ENCODE results near the gene SEMA3C. TPM values are rescaled to one million over a fixed set of nuclear protein-coding genes. Genes with fewer than 3 reads are reported as not detected.

The SEMA3C gene
- total RNA-seq, 4 donors from 2014 or later = 2.6 to 30.9 (median 14.2) TPM

GRCh38 chr7:80940539-80941207 is 21.8 kb upstream of the SEMA3C start:
- peak overlapping the region; percentile 43 to 72 (median 55) for H3K27ac ChIP-seq
- no peaks in the 10 kb centered on the region for H3K9me3 ChIP-seq
- H3K27me3 ChIP-seq = no peaks in the 10 kb centered on the region
- TF ChIP-seq CTCF (IDR thresholded peaks at IDR 0.05) = no peak
- H3K4me3 ChIP-seq = no peak overlapping the region
- intact Hi-C loops (cut with DNase I) = no loop called here
- H3K4me1 ChIP-seq = peaks cover 14 to 27% (median 23%) of the 10 kb centered on the region in 3 donors
- 51 to 53% methylated on average over 3 of the region's 3 CpGs for WGBS, 2 donors
- no peaks in the 10 kb centered on the region for H3K36me3 ChIP-seq
- no peak for DNase-seq

GRCh38 chr7:80937336-80937735 is 18.5 kb upstream of the SEMA3C start:
- H3K36me3 ChIP-seq = no peaks in the 10 kb centered on the region
- intact Hi-C loops (cut with DNase I) = no loop called here
- DNase-seq = no peak
- no peaks in the 10 kb centered on the region for H3K9me3 ChIP-seq
- TF ChIP-seq POLR2A (IDR thresholded peaks at IDR 0.05) = no peak
- no peak for TF ChIP-seq CTCF (IDR thresholded peaks at IDR 0.05)
- H3K27ac ChIP-seq = no peak overlapping the region
- no peaks in the 10 kb centered on the region for H3K27me3 ChIP-seq
- H3K4me3 ChIP-seq = no peak overlapping the region
- WGBS, 2 donors = 77 to 78% methylated on average over 3 of the region's 3 CpGs
- H3K4me1 ChIP-seq = peaks cover 14 to 21% (median 17%) of the 10 kb centered on the region in 3 donors

GRCh38 chr7:80935991-80936780 is 17.3 kb upstream of the SEMA3C start:
- WGBS, 2 donors = 85 to 93% methylated on average over 5 of the region's 5 CpGs

GRCh38 chr7:80934321-80934720 is 15.5 kb upstream of the SEMA3C start:
- H3K4me1 ChIP-seq = no peaks in the 10 kb centered on the region
- 74 to 86% methylated on average over 1 of the region's 1 CpG for WGBS, 2 donors
- H3K4me3 ChIP-seq = no peak overlapping the region

More at GRCh38 chr7:80935991-80936780, 17.3 kb upstream of the SEMA3C start:
- Histone ChIP-seq H3K4me3 (no peak overlapping the region), H3K27me3 (no peaks in the 10 kb centered on the region), H3K4me1 (peaks cover 6 to 9% (median 9%) of the 10 kb centered on the region in 3 donors), H3K36me3 (no peaks in the 10 kb centered on the region), H3K27ac (no peak overlapping the region), H3K9me3 (no peaks in the 10 kb centered on the region)
- TF ChIP-seq POLR2A (IDR thresholded peaks at IDR 0.05) (no peak), CTCF (IDR thresholded peaks at IDR 0.05) (no peak)
- intact Hi-C loops (cut with DNase I) = no loop called here
- no peak for DNase-seq

More at GRCh38 chr7:80934321-80934720, 15.5 kb upstream of the SEMA3C start:
- Histone ChIP-seq H3K27me3 (no peaks in the 10 kb centered on the region), H3K36me3 (no peaks in the 10 kb centered on the region), H3K27ac (no peak overlapping the region), H3K9me3 (no peaks in the 10 kb centered on the region)
- intact Hi-C loops (cut with DNase I) = no loop called here
- DNase-seq = no peak
- TF ChIP-seq POLR2A (IDR thresholded peaks at IDR 0.05) (no peak), CTCF (IDR thresholded peaks at IDR 0.05) (no peak)
